Hematopoietic multipotent progenitor cell treated with erythropoietin and hydrocortisone succinate and interleukin-3 and kit ligand, for 17 days (in vitro differentiated cells): ENCODE results near the gene MOB3A.

ENCODE experiments used
- DNase-seq: peaks from one replicate; pipeline ENCODE4 v3.0.0-alpha.2; 2015; ENCODE audit warnings: low spot score

Gene MOB3A

GRCh38 chr19:2059422-2060201 is 36.5 kb downstream of the MOB3A start:
- DNase-seq: peak; percentile 73

- DNase-seq: no peak
Measured at GRCh38 chr19:2058570-2059421, 37.3 kb downstream of the MOB3A start.

- no peak for DNase-seq
Measured at GRCh38 chr19:2057484-2058469, 38.3 kb downstream of the MOB3A start.

- DNase-seq: no peak
Measured at GRCh38 chr19:2056837-2057192, 39.3 kb downstream of the MOB3A start.

- peak; percentile 69 for DNase-seq
Measured at GRCh38 chr19:2055931-2056836, 39.9 kb downstream of the MOB3A start.

- DNase-seq: peak; percentile 52
Measured at GRCh38 chr19:2054763-2055162, 41.4 kb downstream of the MOB3A start.

GRCh38 chr19:2053601-2054389 is 42.3 kb downstream of the MOB3A start:
- no peak for DNase-seq

- DNase-seq: peak; percentile 22
Measured at GRCh38 chr19:2051773-2052704, 44.1 kb downstream of the MOB3A start.

- peak; percentile 97 for DNase-seq
Measured at GRCh38 chr19:2050991-2051772, 44.9 kb downstream of the MOB3A start, which contains the start of gene MKNK2. Gene MKNK2 (minus strand): TSS chr19:2051244. CDS start chr19:2050851, 393 bp downstream.

- peak; percentile 73 for DNase-seq
Measured at GRCh38 chr19:2050349-2050990, 45.7 kb downstream of the MOB3A start.

GRCh38 chr19:2049741-2050348 is 46.3 kb downstream of the MOB3A start:
- peak; percentile 84 for DNase-seq

- peak; percentile 80 for DNase-seq
Measured at GRCh38 chr19:2048959-2049740, 47.0 kb downstream of the MOB3A start.

- DNase-seq: peak; percentile 86
Measured at GRCh38 chr19:2048104-2048958, 47.8 kb downstream of the MOB3A start.

- DNase-seq: peak; percentile 78
Measured at GRCh38 chr19:2047449-2048103, 48.5 kb downstream of the MOB3A start.

- DNase-seq: no peak
Measured at GRCh38 chr19:2047076-2047448, 49.1 kb downstream of the MOB3A start.
